HG03045 (cell line): ENCODE results near the gene KIR2DL3.
"Not testable (repeated sequence)": the region's sequence is repeated elsewhere in the genome, so short reads cannot be mapped to it uniquely, and the experiment has no call there.

Source experiments
- ATAC-seq: cut with Tn5 transposase; IDR thresholded peaks from one replicate; pipeline ENCODE4 v1.9.1; 2021; ENCODE audit warnings: mild to moderate bottlenecking, moderate library complexity; ENCODE audit not compliant: unreplicated experiment

The KIR2DL3 gene

DNA sequence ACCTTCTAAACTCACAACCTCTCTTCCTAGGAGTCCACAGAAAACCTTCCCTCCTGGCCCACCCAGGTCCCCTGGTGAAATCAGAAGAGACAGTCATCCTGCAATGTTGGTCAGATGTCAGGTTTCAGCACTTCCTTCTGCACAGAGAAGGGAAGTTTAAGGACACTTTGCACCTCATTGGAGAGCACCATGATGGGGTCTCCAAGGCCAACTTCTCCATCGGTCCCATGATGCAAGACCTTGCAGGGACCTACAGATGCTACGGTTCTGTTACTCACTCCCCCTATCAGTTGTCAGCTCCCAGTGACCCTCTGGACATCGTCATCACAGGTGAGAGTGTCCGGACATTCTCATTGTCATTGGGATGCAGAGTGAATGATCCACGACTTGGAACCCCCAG lies 3.6 kb downstream of the KIR2DL3 start:
- ATAC-seq = not testable (repeated sequence)

DNA sequence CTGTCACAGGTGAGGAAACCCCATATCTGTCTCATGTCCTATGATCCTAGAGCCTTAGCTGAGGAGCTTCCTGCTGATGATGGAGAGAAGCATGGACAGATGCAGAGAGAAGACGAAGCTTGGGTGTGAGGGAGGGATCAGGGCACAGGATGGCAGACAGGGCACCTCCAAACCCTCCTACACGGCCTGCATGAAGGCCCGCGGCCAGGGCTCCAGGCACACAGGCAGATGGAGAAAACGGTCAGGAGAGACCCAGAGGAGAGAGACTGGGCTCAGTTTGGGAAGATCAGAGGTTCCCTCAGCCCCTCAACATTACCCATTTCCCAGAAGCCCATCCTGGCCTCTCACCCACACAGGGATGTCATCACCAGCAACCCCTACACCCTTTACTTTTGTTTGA lies 5.8 kb downstream of the KIR2DL3 start:
- not testable (repeated sequence) for ATAC-seq

DNA sequence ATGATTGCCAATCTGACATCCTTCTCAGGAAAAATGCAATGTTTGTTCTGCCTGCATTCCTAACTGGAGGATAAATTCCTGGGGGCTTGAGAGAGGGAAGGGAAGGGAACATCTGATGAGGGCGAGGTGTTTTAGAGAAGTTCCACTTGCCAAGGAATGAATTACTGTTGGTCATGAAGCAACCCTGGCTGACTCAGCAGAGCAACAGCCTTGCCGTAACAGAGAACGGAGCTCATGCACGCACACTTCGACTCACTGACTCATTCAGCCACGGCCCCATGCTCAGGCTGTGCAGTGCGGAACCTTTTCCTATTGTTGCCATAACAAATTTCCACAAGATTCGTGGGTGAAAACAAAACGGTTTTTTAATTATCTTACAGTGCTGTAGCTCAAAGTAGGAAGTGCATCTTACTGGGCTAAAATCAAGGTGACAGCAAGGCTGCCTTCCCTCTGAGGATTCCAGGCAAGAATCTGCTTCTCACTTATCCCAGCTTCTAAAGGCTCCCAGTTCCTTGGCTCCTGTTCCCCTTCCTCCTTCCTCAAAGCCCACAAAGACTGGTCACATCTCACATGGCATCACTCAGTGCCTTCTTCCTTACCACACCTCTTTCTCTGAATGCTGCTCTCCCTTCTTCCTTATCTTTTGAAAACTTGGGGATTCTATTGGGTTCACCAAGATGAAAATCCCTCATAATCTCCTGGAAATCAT lies 9.5 kb downstream of the KIR2DL3 start:
- not testable (repeated sequence) for ATAC-seq

DNA sequence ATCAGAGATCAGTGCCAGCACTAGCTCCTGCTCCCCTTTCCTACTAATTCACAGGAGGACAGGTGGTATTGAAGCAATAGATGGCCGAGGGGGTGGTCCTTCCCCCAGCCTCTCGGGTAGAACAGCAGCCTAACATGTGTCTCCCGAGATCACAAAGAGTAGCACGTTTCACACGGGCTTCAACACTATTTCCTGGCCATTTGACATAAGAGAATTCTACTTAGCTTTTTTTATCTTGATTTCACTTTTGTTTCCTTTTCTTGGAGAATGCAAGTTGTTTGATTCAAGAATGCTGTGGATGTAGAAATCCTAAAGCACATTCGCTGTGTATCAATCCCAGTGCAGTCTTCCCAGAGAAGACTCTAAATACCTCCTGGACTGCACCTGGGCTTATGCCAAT lies 12.0 kb downstream of the KIR2DL3 start:
- not testable (repeated sequence) for ATAC-seq

DNA sequence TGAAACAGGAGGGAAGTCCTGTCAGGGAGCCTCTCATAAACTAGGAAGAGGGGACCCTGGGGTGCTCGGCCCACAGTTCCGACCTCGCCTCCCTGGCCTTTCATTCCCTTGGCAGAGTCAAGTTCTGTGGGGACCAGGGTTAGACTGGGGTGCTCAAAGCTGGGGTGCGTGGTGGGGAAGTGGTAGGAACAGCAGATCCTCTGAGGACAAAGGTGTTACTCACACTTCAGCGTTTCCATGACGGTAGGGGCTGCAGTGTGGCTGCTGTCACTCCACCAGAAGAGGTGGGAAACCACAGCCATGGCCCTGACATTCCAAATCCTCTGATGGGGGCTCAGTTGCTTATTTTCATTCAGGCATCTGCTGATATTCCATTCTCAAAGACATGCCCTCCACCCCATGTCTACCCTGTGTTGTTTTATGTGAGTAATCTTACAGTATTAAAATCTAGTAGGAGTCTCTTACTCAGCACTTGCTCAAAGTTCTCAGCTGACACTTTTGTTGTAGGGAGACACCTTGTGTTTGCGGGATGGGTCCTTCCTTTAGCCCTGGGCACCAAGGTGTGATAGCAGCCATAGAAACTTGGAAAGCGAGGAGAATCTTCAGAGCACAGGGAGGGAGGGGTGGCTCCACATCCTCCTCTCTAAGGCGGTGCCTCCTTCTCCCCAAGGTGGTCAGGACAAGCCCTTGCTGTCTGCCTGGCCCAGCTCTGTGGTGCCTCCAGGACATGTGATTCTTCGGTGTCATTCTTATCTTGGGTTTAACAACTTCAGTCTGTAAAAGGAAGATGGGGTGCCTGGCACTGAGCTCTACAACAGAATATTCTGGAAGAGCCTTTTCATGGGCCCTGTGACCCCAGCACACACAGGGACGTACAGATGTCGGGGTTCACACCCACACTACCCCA lies 18.1 kb downstream of the KIR2DL3 start:
- not testable (repeated sequence) for ATAC-seq

DNA sequence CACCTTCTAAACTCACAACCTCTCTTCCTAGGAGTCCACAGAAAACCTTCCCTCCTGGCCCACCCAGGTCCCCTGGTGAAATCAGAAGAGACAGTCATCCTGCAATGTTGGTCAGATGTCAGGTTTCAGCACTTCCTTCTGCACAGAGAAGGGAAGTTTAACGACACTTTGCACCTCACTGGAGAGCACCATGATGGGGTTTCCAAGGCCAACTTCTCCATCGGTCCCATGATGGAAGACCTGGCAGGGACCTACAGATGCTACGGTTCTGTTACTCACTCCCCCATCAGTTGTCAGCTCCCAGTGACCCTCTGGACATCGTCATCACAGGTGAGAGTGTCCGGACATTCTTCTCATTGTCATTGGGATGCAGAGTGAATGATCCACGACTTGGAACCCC lies 20.3 kb downstream of the KIR2DL3 start:
- not testable (repeated sequence) for ATAC-seq

DNA sequence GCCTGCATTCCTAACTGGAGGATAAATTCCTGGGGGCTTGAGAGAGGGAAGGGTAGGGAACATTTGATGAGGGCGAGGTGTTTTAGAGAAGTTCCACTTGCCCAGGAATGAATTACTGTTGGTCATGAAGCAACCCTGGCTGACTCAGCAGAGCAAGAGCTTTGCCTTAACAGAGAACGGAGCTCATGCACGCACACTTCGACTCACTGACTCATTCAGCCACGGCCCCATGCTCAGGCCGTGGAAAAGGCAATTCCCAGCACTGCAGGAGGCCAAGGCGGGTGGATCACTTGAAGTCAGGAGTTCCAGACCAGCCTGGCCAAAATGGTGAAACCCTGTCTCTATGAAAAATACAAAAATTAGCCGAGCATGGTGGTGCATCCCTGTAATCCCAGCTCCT lies 25.9 kb downstream of the KIR2DL3 start:
- ATAC-seq = not testable (repeated sequence)

DNA sequence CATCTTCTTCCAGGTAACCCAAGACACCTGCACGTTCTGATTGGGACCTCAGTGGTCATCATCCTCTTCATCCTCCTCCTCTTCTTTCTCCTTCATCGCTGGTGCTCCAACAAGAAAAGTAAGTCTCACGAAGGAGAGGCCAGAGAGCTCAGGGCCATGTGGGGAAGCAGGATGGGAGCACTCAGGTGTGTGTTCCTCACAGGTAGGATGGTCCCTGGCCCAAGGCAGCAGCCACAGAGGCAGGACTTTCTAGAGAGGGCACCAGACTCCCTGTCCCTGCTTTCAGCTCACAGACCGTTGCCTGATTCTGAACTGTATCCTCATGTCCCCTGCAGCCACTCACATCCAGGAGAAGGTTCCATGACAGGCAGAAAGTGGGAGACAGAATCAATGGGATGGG lies 28.2 kb downstream of the KIR2DL3 start:
- ATAC-seq = not testable (repeated sequence)

DNA sequence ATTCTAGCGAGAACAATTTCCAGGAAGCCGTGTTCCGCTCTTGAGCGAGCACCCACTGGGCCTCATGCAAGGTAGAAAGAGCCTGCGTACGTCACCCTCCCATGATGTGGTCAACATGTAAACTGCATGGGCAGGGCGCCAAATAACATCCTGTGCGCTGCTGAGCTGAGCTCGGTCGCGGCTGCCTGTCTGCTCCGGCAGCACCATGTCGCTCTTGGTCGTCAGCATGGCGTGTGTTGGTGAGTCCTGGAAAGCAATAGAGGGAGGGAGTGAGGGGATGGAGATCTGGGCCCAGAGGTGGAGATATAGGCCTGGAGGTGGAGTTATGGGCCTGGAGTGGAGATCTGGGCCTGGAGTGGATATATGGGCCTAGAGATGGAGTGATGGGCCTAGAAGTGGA lies 31.3 kb downstream of the KIR2DL3 start, which contains the start of gene KIR2DL1:
KIR2DL1 (plus strand) TSS at position 148 of the 400 bp plus-strand sequence; CDS start at position 206, 58 bp downstream.
- ATAC-seq = not testable (repeated sequence)

DNA sequence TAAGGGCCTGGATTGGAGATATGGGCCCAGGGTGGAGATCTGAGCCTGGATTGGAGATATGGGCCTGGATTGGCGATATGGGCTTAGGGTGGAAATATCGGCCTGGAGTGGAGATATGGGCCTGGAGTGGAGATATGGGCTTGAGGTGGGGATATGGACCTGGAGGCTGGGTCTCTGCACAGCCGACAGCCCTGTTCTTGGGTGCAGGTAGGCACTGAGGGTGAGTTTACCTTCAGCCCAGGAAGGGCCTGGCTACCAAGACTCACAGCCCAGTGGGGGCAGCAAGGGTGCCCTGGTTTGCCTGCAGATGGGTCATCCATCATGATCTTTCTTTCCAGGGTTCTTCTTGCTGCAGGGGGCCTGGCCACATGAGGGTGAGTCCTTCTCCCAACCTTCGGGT lies 32.2 kb downstream of the KIR2DL3 start:
- not testable (repeated sequence) for ATAC-seq

DNA sequence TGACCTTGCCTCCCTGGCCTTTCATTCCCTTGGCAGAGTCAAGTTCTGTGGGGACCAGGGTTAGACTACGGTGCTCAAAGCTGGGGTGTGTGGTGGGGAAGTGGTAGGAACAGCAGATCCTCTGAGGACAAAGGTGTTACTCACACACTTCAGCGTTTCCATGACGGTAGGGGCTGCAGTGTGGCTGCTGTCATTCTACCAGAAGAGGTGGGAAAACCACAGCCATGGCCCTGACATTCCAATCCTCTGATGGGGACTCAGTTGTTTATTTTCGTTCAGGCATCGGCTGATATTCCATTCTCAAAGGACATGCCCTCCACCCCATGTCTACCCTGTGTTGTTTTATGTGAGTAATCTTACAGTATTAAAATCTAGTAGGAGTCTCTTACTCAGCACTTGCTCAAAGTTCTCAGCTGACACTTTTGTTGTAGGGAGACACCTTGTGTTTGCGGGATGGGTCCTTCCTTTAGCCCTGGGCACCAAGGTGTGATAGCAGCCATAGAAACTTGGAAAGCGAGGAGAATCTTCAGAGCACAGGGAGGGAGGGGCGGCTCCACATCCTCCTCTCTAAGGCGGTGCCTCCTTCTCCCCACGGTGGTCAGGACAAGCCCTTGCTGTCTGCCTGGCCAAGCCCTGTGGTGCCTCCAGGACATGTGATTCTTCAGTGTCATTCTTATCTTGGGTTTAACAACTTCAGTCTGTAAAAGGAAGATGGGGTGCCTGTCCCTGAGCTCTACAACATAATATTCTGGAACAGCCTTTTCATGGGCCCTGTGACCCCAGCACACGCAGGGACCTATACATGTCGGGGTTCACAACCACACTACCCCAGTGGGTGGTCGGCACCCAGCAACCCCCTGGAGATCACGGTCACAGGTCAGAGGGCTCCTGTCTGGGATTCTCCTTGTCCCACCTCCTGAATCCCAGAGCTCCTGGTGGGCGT lies 33.0 kb downstream of the KIR2DL3 start:
- ATAC-seq = not testable (repeated sequence)

DNA sequence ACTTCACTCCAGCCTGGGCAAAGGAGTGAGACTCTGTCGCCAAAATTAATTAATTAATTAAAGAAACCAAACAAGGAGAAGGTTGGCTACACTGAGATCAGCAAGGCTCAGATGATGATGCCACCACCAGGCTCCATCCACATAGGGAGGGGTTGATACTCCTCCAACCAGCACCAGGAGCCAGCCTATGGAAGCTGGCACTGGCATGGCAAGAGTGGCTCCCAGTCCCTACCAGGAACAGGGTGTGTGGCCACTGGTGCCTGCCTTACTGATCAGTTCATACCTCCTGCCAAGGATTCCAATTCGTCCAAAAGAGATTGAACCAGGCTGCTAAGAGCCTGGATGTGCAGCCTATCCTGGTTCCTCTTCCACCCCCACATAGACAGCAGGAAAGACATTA lies 34.4 kb downstream of the KIR2DL3 start:
- ATAC-seq = not testable (repeated sequence)

DNA sequence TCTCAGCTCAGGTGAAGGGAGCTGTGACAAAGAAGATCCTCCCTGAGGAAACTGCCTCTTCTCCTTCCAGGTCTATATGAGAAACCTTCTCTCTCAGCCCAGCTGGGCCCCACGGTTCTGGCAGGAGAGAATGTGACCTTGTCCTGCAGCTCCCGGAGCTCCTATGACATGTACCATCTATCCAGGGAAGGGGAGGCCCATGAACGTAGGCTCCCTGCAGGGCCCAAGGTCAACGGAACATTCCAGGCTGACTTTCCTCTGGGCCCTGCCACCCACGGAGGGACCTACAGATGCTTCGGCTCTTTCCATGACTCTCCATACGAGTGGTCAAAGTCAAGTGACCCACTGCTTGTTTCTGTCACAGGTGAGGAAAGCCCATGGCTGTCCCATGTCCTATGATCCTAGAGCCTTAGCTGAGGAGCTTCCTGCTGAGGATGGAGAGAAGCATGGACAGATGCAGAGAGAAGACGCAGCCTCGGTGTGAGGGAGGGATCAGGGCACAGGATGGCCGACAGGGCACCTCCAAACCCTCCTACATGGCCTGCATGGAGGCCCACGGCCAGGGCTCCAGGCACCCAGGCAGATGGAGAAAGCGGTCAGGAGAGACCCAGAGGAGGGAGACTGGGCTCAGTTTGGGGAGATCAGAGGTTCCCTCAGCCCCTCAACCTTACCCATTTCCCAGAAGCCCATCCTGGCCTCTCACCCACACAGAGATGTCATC lies 36.9 kb downstream of the KIR2DL3 start:
- ATAC-seq = not testable (repeated sequence)

DNA sequence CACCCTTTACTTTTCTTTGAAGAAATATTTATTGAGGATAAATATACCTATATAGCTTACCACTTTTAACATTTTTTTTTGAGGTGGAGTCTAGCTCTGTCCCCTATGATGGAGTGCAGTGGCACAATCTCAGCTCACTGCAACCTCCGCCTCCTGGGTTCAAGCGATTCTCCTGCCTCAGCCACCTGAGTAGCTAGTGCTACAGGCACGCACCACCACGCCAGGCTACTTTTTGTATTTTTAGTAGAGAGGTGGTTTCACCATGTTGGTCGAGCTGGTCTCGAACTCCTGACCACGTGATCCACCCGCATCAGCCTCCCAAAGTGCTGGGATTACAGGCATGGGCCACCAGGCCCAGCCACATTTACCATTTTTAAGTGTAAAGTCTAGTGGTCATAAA lies 37.5 kb downstream of the KIR2DL3 start:
- not testable (repeated sequence) for ATAC-seq

DNA sequence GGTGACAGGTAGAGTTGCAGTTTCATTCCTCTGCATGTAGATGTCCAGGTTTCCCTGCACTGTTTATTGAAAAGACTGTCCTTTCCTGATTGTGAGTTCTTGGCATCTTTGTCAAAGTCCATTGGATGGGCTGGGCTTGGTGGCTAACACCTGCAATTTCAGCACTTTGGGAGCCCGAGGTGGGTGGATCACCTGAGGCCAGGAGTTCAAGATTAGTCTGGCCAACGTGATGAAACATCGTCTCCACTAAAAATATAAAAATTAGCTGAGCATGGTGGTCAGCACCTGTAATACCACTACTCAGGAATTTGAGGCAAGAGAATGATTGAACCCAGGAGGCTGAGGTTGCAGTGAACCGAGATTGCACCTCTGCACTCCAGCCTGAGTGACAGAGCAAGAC lies 39.5 kb downstream of the KIR2DL3 start:
- ATAC-seq = not testable (repeated sequence)

DNA sequence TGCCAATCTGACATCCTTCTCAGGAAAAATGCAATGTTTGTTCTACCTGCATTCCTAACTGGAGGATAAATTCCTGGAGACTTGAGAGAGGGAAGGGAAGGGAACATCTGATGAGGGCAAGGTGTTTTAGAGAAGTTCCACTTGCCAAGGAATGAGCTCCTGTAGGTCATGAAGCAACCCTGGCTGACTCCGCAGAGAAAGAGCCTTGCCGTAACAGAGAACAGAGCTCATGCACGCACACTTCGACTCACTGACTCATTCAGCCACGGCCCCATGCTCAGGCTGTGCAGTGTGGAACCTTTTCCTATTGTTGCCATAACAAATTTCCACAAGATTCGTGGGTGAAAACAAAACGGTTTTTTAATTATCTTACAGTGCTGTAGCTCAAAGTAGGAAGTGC lies 40.6 kb downstream of the KIR2DL3 start:
- not testable (repeated sequence) for ATAC-seq

DNA sequence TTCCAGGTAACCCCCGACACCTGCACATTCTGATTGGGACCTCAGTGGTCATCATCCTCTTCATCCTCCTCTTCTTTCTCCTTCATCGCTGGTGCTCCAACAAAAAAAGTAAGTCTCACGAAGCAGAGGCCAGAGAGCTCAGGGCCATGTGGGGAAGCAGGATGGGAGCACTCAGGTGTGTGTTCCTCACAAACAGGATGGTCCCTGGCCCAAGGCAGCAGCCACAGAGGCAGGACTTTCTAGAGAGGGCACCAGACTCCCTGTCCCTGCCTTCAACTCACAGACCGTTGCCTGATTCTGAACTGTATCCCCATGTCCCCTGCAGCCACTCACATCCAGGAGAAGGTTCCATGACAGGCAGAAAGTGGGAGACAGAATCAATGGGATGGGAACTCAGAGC lies 44.6 kb downstream of the KIR2DL3 start:
- ATAC-seq = not testable (repeated sequence)

DNA sequence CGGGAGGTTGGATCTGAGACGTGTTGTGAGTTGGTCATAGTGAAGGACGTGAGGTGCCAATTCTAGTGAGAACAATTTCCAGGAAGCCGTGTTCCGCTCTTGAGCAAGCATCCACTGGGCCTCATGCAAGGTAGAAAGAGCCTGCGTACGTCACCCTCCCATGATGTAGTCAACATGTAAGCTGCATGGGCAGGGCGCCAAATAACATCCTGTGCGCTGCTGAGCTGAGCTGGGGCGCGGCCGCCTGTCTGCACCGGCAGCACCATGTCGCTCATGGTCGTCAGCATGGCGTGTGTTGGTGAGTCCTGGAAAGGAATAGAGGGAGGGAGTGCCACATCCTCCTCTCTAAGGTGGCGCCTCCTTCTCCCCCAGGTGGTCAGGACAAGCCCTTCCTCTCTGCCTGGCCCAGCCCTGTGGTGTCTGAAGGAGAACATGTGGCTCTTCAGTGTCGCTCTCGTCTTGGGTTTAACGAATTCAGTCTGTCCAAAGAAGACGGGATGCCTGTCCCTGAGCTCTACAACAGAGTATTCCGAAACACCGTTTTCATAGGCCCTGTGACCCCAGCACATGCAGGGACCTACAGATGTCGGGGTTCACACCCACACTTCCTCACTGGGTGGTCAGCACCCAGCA lies 47.9 kb downstream of the KIR2DL3 start:
- not testable (repeated sequence) for ATAC-seq

DNA sequence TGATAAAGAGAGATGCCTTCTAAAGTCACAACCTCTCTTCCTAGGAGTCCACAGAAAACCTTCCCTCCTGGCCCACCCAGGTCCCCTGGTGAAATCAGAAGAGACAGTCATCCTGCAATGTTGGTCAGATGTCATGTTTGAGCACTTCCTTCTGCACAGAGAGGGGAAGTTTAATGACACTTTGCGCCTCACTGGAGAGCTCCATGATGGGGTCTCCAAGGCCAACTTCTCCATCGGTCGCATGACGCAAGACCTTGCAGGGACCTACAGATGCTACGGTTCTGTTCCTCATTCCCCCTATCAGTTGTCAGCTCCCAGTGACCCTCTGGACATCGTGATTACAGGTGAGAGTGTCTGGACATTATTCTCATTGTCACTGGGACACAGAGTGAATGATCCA lies 49.8 kb downstream of the KIR2DL3 start:
- ATAC-seq = not testable (repeated sequence)
